Measurements from ENCODE around the gene S100A9.

The S100A9 gene

GRCh38 chr1:153361480-153362109 is 3.9 kb downstream of the S100A9 start:
- no peak for DNase-seq

- no peak for DNase-seq
Measured at GRCh38 chr1:153362187-153362775, 4.6 kb downstream of the S100A9 start.

- no peak for DNase-seq
Measured at GRCh38 chr1:153363641-153364040, 6.0 kb downstream of the S100A9 start.

- DNase-seq: no peak
Measured at GRCh38 chr1:153364156-153364555, 6.5 kb downstream of the S100A9 start.

GRCh38 chr1:153364766-153365666 is 7.4 kb downstream of the S100A9 start:
- no peak for DNase-seq

- no peak for DNase-seq
Measured at GRCh38 chr1:153365696-153366095, 8.0 kb downstream of the S100A9 start.

GRCh38 chr1:153366261-153366660 is 8.6 kb downstream of the S100A9 start:
- no peak for DNase-seq

- no peak for DNase-seq
Measured at GRCh38 chr1:153367090-153367489, 9.4 kb downstream of the S100A9 start.

- no peak for DNase-seq
Measured at GRCh38 chr1:153368495-153368894, 10.8 kb downstream of the S100A9 start.

GRCh38 chr1:153370146-153370545 is 12.5 kb downstream of the S100A9 start:
- no peak for DNase-seq

- DNase-seq: no peak
Measured at GRCh38 chr1:153371231-153371630, 13.6 kb downstream of the S100A9 start.

- DNase-seq: no peak
Measured at GRCh38 chr1:153372571-153372970, 14.9 kb downstream of the S100A9 start.

GRCh38 chr1:153374071-153374470 is 16.4 kb downstream of the S100A9 start:
- no peak for DNase-seq

GRCh38 chr1:153375511-153375910 is 17.9 kb downstream of the S100A9 start, which contains the start of gene S100A12:
Gene S100A12, minus strand, starts transcription at chr1:153375621. Its CDS starts 1,029 bp downstream, at chr1:153374592.
- no peak for DNase-seq

GRCh38 chr1:153379591-153379990 is 21.9 kb downstream of the S100A9 start:
- DNase-seq: no peak

GRCh38 chr1:153380711-153381110 is 23.1 kb downstream of the S100A9 start:
- no peak for DNase-seq

GRCh38 chr1:153384958-153385580 is 27.4 kb downstream of the S100A9 start:
- DNase-seq: no peak

- no peak for DNase-seq
Measured at GRCh38 chr1:153386500-153386901, 28.8 kb downstream of the S100A9 start.

- DNase-seq: no peak
Measured at GRCh38 chr1:153387001-153387400, 29.3 kb downstream of the S100A9 start.

GRCh38 chr1:153387785-153388184 is 30.1 kb downstream of the S100A9 start:
- no peak for DNase-seq

GRCh38 chr1:153389401-153389800 is 31.7 kb downstream of the S100A9 start:
- DNase-seq: no peak

- DNase-seq: no peak
Measured at GRCh38 chr1:153389973-153390879, 32.6 kb downstream of the S100A9 start.

Data from left hindlimb (tissue), 1 donor.